Astrocyte of the cerebellum (primary cell): Measurements from ENCODE around the gene P2RX2.

Experiments used
- DNase-seq: peaks from one replicate; pipeline ENCODE4 v3.0.0-alpha.2; 2011; ENCODE audit warnings: low read depth
- H3K4me3 ChIP-seq: 2 replicates; pipeline ENCODE4 v1.5.1; 2011; ENCODE audit warnings: mild to moderate bottlenecking, low read depth, low read length, moderate library complexity
- CTCF ChIP-seq: IDR thresholded peaks from 2 replicates; pipeline ENCODE4 v1.5.1; 2012; ENCODE audit warnings: low read length, low read depth, moderate library complexity, mild to moderate bottlenecking; ENCODE audit errors: missing control alignments
- in situ Hi-C: cut with HindIII; loops from 2 replicates; pipeline ENCODE4 v1.10.0; 2017; ENCODE audit warnings: low sequenced_read_pairs

The P2RX2 gene

GRCh38 chr12:132582582-132583410 lies 35.8 kb upstream of the P2RX2 start:
- H3K4me3 ChIP-seq: no peak overlapping the region
- no peak for DNase-seq
- TF ChIP-seq CTCF: no peak
- in situ Hi-C loops: no loop called here

DNA sequence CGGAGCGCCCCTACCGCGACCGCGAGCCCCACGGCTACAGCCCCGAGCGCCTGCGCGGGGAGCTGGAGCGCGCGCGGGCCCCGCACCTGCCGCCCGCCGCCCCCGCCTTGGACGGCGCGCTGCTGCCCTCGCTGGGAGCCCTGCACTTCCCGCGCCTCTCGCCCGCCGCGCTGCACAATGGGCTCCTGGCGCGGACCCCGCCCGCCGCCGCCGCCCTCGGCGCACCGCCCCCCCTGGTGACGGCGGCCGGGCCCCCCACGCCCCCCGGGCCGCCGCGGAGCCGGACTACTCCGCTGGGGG lies 35.2 kb upstream of the P2RX2 start:
- TF ChIP-seq CTCF: no peak
- no peak overlapping the region for H3K4me3 ChIP-seq
- DNase-seq: no peak
- in situ Hi-C loops: no loop called here

DNA sequence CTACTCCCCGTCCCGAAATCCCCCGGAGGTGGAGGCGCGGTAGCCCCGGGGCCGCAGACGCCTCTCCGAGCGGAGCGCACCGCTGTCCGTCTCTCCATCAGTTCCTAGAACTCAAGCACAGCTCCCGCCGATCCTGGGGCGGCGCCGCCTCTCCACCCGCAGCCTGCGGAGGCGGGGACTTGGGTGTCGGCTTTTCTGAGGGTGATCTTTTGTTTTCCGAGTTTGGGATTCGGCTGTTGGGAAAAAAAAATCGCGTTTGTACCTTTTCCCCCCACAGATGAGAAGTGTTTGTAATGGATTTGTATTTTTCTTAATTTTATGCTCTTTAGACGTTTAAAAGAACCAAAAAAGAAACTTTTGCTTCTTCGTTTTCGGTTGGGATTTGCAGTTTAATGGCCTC lies 34.8 kb upstream of the P2RX2 start:
- no peak for TF ChIP-seq CTCF

DNA sequence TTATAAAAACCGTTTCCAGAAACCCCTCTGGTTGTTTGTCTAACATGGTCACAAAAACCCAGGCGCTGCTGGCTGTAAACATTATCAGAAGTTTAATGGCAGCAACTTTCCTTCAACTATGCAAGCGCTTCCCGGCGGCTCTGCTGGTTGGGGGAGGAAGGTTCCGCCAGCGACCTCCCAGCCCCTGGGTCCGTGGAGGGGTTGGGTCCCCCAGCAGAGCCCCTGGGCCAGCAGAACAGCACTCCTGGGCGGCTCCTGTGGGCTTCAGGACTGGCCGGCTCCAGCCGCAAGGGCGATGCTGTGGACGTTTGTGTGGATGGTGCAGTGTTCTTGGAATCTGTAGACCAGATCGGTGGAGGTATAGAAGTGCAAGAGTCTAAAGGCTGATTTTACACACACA lies 34.1 kb upstream of the P2RX2 start:
- no peak for DNase-seq
- no peak for TF ChIP-seq CTCF

More for the DNA sequence above, 34.8 kb upstream of the P2RX2 start:
- H3K4me3 ChIP-seq: no peak overlapping the region
- DNase-seq: no peak
- in situ Hi-C loops: no loop called here

GRCh38 chr12:132585177-132585576 lies 33.4 kb upstream of the P2RX2 start:
- no peak for TF ChIP-seq CTCF
- no peak overlapping the region for H3K4me3 ChIP-seq
- in situ Hi-C loops: no loop called here
- no peak for DNase-seq

More for the DNA sequence above, 34.1 kb upstream of the P2RX2 start:
- in situ Hi-C loops: no loop called here
- no peak overlapping the region for H3K4me3 ChIP-seq

DNA sequence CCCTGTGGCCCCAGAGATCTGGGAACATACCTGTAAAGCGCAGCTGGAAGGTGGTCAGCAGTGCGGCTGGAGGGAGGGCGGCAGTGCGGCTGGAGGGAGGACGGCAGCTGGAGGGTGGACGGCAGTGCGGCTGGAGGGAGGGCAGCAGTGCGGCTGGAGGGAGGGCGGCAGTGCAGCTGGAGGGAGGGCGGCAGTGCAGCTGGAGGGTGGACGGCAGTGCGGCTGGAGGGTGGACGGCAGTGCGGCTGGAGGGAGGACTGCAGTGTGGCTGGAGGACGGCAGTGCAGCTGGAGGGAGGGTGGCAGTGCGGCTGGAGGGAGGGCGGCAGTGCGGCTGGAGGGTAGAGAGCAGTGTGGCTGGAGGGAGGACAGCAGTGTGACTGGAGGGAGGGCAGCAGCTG lies 31.6 kb upstream of the P2RX2 start:
- in situ Hi-C loops: no loop called here
- DNase-seq: no peak
- no peak overlapping the region for H3K4me3 ChIP-seq
- TF ChIP-seq CTCF: no peak
